Liver (tissue), 3 donors: ENCODE measurements around the gene ATP2A3.

Source experiments
- CTCF ChIP-seq: fragments of 150-350 bp; IDR thresholded peaks from 2 replicates; pipeline ENCODE4 v1.5.1; 2017; ENCODE audit warnings: improper control_type of control experiment, low read depth, low read length; ENCODE audit not compliant: missing input control
- EGR1 ChIP-seq, 2 donors: IDR thresholded peaks; 2 replicates each; pipeline ENCODE4 v1.6.1; 2016 to 2018; ENCODE audit warnings: antibody characterized with exemption in 2 of 2, low read depth in 2 of 2
- GABPA ChIP-seq, 2 donors: IDR thresholded peaks in 1 of 2; conservative IDR thresholded peaks in 1 of 2; 2 replicates each; pipeline ENCODE4 v1.6.1; 2016; ENCODE audit warnings: antibody characterized with exemption in 2 of 2, mild to moderate bottlenecking in 1 of 2, moderate library complexity in 1 of 2
- HNF4G ChIP-seq: IDR thresholded peaks from 2 replicates; pipeline ENCODE4 v1.6.1; 2016; ENCODE audit warnings: antibody characterized with exemption
- RAD21 ChIP-seq, 2 donors: IDR thresholded peaks; 2 replicates each; pipeline ENCODE4 v1.6.1; 2016; ENCODE audit warnings: antibody characterized with exemption in 2 of 2, mild to moderate bottlenecking in 2 of 2
- RXRA ChIP-seq, 2 donors: IDR thresholded peaks; 2 replicates each; pipeline ENCODE4 v1.6.1; 2017 to 2018; ENCODE audit warnings: antibody characterized with exemption in 2 of 2, mild to moderate bottlenecking in 1 of 2
- TAF1 ChIP-seq: conservative IDR thresholded peaks from 2 replicates; pipeline ENCODE4 v1.6.1; 2016; ENCODE audit warnings: antibody characterized with exemption, mild to moderate bottlenecking
- YY1 ChIP-seq: IDR thresholded peaks from 2 replicates; pipeline ENCODE4 v1.6.1; 2016; ENCODE audit warnings: antibody characterized with exemption, mild to moderate bottlenecking
- TF ChIP-seq, protein P1 (sequence below): IDR thresholded peaks from 2 replicates; pipeline ENCODE4 v1.6.1; 2016; ENCODE audit warnings: antibody characterized with exemption, mild to moderate bottlenecking
- TF ChIP-seq, protein P2 (sequence below): IDR thresholded peaks from 2 replicates; pipeline ENCODE4 v1.6.1; 2016; ENCODE audit warnings: antibody characterized with exemption
- donor health status: healthy.
- donor health status: healthy.

DNA sequence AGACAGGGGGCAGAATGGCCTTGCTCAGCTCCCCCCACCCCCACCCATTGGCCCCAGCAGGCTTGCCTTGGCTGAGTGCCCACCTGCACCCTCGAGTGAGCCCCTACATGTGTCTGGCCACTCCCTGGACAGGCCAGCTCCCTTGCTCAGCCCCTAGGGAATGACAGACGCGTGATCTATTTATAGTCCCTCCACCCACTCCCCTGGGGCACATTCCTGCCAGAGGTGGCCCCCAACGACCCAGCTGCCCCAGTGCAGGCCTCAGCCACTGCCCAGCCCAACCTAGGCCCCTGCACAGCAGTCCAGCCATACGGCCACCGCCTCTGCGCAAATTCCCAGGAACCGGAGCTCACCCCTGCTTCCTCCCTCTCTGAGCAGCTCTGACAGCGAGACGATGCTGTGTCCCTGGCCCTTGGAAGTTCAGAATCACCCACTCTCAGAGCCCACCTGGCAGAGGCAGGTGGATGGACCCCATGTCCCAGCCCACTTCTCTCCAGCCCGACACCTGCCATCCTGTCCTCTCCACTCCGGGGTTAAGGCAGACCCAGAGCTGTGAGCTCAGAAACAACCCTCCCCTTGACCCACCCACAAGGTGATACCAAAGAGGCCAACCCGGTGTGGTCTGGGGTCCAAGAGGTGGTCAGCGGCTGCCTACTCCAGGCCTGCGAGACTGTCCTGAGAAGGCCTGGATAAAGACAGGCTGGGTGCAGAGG lies 36.5 kb downstream of the ATP2A3 start:
- TF ChIP-seq RAD21 (IDR thresholded peaks at IDR 0.05) (no peak), CTCF (no peak), TAF1 (no peak), EGR1 (IDR thresholded peaks at IDR 0.05; ENCODE audit: low read depth in 2 of 2) (no peak), GABPA (IDR thresholded peaks at IDR 0.05 in 1 of 2, conservative IDR thresholded peaks at IDR 0.05 in 1 of 2) (no peak), YY1 (no peak), HNF4G (no peak), RXRA (IDR thresholded peaks at IDR 0.05) (no peak)
- TF ChIP-seq, protein P1, sequence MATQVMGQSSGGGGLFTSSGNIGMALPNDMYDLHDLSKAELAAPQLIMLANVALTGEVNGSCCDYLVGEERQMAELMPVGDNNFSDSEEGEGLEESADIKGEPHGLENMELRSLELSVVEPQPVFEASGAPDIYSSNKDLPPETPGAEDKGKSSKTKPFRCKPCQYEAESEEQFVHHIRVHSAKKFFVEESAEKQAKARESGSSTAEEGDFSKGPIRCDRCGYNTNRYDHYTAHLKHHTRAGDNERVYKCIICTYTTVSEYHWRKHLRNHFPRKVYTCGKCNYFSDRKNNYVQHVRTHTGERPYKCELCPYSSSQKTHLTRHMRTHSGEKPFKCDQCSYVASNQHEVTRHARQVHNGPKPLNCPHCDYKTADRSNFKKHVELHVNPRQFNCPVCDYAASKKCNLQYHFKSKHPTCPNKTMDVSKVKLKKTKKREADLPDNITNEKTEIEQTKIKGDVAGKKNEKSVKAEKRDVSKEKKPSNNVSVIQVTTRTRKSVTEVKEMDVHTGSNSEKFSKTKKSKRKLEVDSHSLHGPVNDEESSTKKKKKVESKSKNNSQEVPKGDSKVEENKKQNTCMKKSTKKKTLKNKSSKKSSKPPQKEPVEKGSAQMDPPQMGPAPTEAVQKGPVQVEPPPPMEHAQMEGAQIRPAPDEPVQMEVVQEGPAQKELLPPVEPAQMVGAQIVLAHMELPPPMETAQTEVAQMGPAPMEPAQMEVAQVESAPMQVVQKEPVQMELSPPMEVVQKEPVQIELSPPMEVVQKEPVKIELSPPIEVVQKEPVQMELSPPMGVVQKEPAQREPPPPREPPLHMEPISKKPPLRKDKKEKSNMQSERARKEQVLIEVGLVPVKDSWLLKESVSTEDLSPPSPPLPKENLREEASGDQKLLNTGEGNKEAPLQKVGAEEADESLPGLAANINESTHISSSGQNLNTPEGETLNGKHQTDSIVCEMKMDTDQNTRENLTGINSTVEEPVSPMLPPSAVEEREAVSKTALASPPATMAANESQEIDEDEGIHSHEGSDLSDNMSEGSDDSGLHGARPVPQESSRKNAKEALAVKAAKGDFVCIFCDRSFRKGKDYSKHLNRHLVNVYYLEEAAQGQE, result no peak
- TF ChIP-seq, protein P2, sequence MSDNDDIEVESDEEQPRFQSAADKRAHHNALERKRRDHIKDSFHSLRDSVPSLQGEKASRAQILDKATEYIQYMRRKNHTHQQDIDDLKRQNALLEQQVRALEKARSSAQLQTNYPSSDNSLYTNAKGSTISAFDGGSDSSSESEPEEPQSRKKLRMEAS, result no peak
